HCT116 (cell line): ENCODE data around the gene ARHGAP10. TPM values are rescaled to one million over a fixed set of nuclear protein-coding genes. Genes with fewer than 3 reads are reported as not detected.

ENCODE experiments used
- ATAC-seq: fragments of 200-7000 bp; cut with Tn5 transposase; 2 replicates; pipeline ENCODE4 v1.9.1; 2020; ENCODE audit warnings: mild to moderate bottlenecking, moderate library complexity
- BruUV-seq: library from RNA; stranded (reverse); fragments of 400-500 nt; replicated peaks from 2 replicates; lab custom pipeline; 2021; lab: Mats Ljungman, UMichigan
- CTCF ChIA-PET: fragments of 300-600 bp; sonication (Branson Sonifier 250); formaldehyde crosslinking; loops from one replicate; lab custom pipeline; 2021; ENCODE audit warnings: antibody characterized with exemption; lab: Charles Lee
- POLR2A ChIA-PET: fragments of 300-600, 350-600 bp; sonication (Branson Sonifier 250); formaldehyde crosslinking; loops from one replicate; lab custom pipeline; 2021; ENCODE audit warnings: antibody characterized with exemption; lab: Charles Lee
- RAD21 ChIA-PET, 2 experiments: fragments of 300-600 bp; sonication (Branson Sonifier 250); formaldehyde crosslinking; loops; one replicate each; lab custom pipeline; 2023; ENCODE audit warnings: low total read pairs in 2 of 2; ENCODE audit not compliant: uncharacterized antibody in 2 of 2, unreplicated experiment in 2 of 2, low non-redundant PET in 1 of 2; lab: Charles Lee
- DNase-seq: peaks from one replicate; pipeline ENCODE4 v3.0.0-alpha.2; 2010; ENCODE audit warnings: low read depth, low spot score
- H2AFZ ChIP-seq: fragments of 200-600 bp; shearing (Covaris generic), sonication (generic); 2 replicates; pipeline ENCODE4 v1.6.1; 2017; ENCODE audit warnings: low read depth, mixed run types, mixed read lengths, antibody characterized with exemption, low read length; ENCODE audit not compliant: poor library complexity, severe bottlenecking
- H3K27ac ChIP-seq: 2 replicates; pipeline ENCODE4 v1.5.1; 2012; ENCODE audit warnings: low read depth, low read length
- H3K27me3 ChIP-seq: fragments of 200-600 bp; sonication (generic); 2 replicates; pipeline ENCODE4 v1.6.1; 2016; ENCODE audit warnings: mixed run types, low read length, mixed read lengths; ENCODE audit not compliant: insufficient read depth
- H3K36me3 ChIP-seq, 2 experiments: fragments of 200-500 bp in 1 of 2; fragments of 200-600 bp in 1 of 2; sonication (Bioruptor generic) in 1 of 2; sonication (generic) in 1 of 2; 2 replicates each; pipeline versions ENCODE4 v1.5.1 to v1.6.1; 2014 to 2016; ENCODE audit warnings: low read length in 2 of 2, inconsistent platforms in 1 of 2, mixed read lengths in 1 of 2, mixed run types in 1 of 2; ENCODE audit not compliant: insufficient read depth in 2 of 2, control insufficient read depth in 1 of 2
- H3K4me1 ChIP-seq, 2 experiments: fragments of 200-600 bp in 1 of 2; sonication (generic) in 1 of 2; 2 replicates each; pipeline versions ENCODE4 v1.5.1 to v1.6.1; 2012 to 2017; ENCODE audit warnings: low read length in 2 of 2, inconsistent platforms in 1 of 2, mild to moderate bottlenecking in 1 of 2, mixed read lengths in 1 of 2, mixed run types in 1 of 2, moderate library complexity in 1 of 2; ENCODE audit not compliant: insufficient read depth in 2 of 2, control insufficient read depth in 1 of 2
- H3K4me2 ChIP-seq: fragments of 200-600 bp; sonication (generic); 2 replicates; pipeline ENCODE4 v1.6.1; 2017; ENCODE audit warnings: mixed run types, low read length, mixed read lengths
- H3K4me3 ChIP-seq, 2 experiments: fragments of 200-600 bp in 1 of 2; sonication (generic) in 1 of 2; replicated peaks in 1 of 2; 2 replicates each; pipeline ENCODE4 v1.5.1; 2011 to 2016; ENCODE audit warnings: low read length in 2 of 2, control low read depth in 1 of 2, low read depth in 1 of 2, mild to moderate bottlenecking in 1 of 2, mixed read lengths in 1 of 2, mixed run types in 1 of 2
- H3K79me2 ChIP-seq: fragments of 200-600 bp; sonication (generic); 2 replicates; pipeline ENCODE4 v1.6.1; 2017; ENCODE audit warnings: mild to moderate bottlenecking, mixed run types, low read length, moderate library complexity, mixed read lengths; ENCODE audit not compliant: insufficient read depth
- H3K9ac ChIP-seq: fragments of 200-600 bp; sonication (generic); 2 replicates; pipeline ENCODE4 v1.6.1; 2016; ENCODE audit warnings: low read length, mixed read lengths
- H3K9me2 ChIP-seq: fragments of 200-600 bp; sonication (generic), shearing (Covaris generic); 2 replicates; pipeline ENCODE4 v1.6.1; 2017; ENCODE audit warnings: mixed run types, mild to moderate bottlenecking, moderate library complexity; ENCODE audit not compliant: insufficient read depth
- H3K9me3 ChIP-seq, 2 experiments: fragments of 200-500 bp in 1 of 2; fragments of 200-600 bp in 1 of 2; sonication (Bioruptor generic) in 1 of 2; sonication (generic) in 1 of 2; 2 replicates each; pipeline ENCODE4 v1.6.1; 2014 to 2017; ENCODE audit warnings: low read length in 2 of 2, mixed read lengths in 2 of 2, inconsistent platforms in 1 of 2, low read depth in 1 of 2, mild to moderate bottlenecking in 1 of 2, mixed run types in 1 of 2, moderate library complexity in 1 of 2; ENCODE audit not compliant: control insufficient read depth in 1 of 2, insufficient read depth in 1 of 2
- H4K20me1 ChIP-seq: fragments of 200-600 bp; sonication (generic), shearing (Covaris generic); 2 replicates; pipeline ENCODE4 v1.6.1; 2017; ENCODE audit warnings: mixed run types, mild to moderate bottlenecking, moderate library complexity; ENCODE audit not compliant: insufficient read depth
- CEBPB ChIP-seq: IDR thresholded peaks from 2 replicates; pipeline ENCODE4 v1.6.1; 2012; ENCODE audit warnings: low read depth
- EGR1 ChIP-seq: IDR thresholded peaks from 2 replicates; pipeline ENCODE4 v1.6.1; 2012; ENCODE audit warnings: low read depth
- POLR2AphosphoS5 ChIP-seq: IDR thresholded peaks from 2 replicates; pipeline ENCODE4 v1.6.1; 2011; ENCODE audit warnings: mild to moderate bottlenecking, low read depth, low read length, moderate library complexity
- SP1 ChIP-seq: IDR thresholded peaks from 2 replicates; pipeline ENCODE4 v1.6.1; 2012; ENCODE audit warnings: low read depth
- TCF7L2 ChIP-seq: IDR thresholded peaks from 2 replicates; pipeline ENCODE4 v1.7.0; 2011; ENCODE audit warnings: borderline replicate concordance, inconsistent platforms; ENCODE audit not compliant: insufficient read depth, insufficient read length; ENCODE audit errors: extremely low read depth
- ZFX ChIP-seq: fragments of 450-650 bp; IDR thresholded peaks from 2 replicates; pipeline ENCODE4 v1.6.1; 2017
- ZNF274 ChIP-seq: fragments of 200-500 bp; sonication (Bioruptor generic); IDR thresholded peaks from 2 replicates; pipeline ENCODE4 v1.6.1; 2014; ENCODE audit warnings: mild to moderate bottlenecking, low read depth, low read length, inconsistent platforms
- intact Hi-C: fragments of 100-400 bp; cut with micrococcal nuclease; formaldehyde crosslinking; loops from 2 replicates; pipeline ENCODE4 v1.10.0; 2022
- total RNA-seq: library from RNA; stranded (reverse); gene quantifications from one replicate; pipeline ENCODE4 v1.2.1, GENCODE V29; 2021; ENCODE audit not compliant: unreplicated experiment
- TF ChIP-seq, protein P1 (sequence below): IDR thresholded peaks from 2 replicates; pipeline ENCODE4 v1.6.1; 2012
- TF ChIP-seq, protein P2 (sequence below): IDR thresholded peaks from 2 replicates; pipeline ENCODE4 v1.6.1; 2012
- TF ChIP-seq, protein P3 (sequence below): IDR thresholded peaks from 2 replicates; pipeline ENCODE4 v1.6.1; 2011; ENCODE audit warnings: mild to moderate bottlenecking, low read length, moderate library complexity; ENCODE audit not compliant: insufficient replicate concordance; ENCODE audit errors: extremely low read depth
- TF ChIP-seq, protein P4 (sequence below), 3 experiments: fragments of 200-600 bp in 1 of 3; sonication (generic) in 1 of 3; IDR thresholded peaks in 2 of 3; conservative IDR thresholded peaks in 1 of 3; 2 replicates each; pipeline ENCODE4 v1.5.1; 2012 to 2017; ENCODE audit warnings: low read depth in 2 of 3, low read length in 2 of 3, antibody characterized with exemption in 1 of 3, borderline replicate concordance in 1 of 3, control low read depth in 1 of 3, mild to moderate bottlenecking in 1 of 3, mixed read lengths in 1 of 3, mixed run types in 1 of 3, moderate library complexity in 1 of 3; ENCODE audit not compliant: insufficient read depth in 1 of 3
- TF ChIP-seq, protein P5 (sequence below): IDR thresholded peaks from 2 replicates; pipeline ENCODE4 v1.6.1; 2012; ENCODE audit warnings: low read depth

ARHGAP10 gene
- total RNA-seq, 1 experiment from 2014 or later, result 24.7 TPM

DNA sequence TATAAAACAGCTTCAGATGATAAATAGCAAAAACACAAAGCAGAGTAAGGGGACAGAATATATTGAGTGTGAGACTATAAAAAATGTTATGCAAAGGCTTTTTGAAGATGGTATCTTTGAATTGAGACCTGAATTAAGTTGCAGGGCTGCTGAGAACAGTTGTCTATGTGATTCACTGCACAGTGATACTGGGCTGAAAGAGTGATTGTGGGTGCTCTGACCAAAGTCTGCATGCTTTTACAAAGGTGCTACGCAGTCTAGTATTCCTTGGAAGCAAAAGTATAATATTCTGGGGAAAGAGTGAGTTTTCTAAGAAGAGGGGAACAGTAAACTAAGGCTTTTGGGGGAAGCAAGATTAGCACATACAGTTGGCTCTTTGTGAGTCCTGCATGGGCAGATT, 234.0 kb downstream of the ARHGAP10 start:
- no peaks in the 10 kb centered on the region for H3K36me3 ChIP-seq
- no peaks in the 10 kb centered on the region for H3K79me2 ChIP-seq
- ATAC-seq (no peak), DNase-seq (no peak)
- no peaks in the 10 kb centered on the region for H3K4me1 ChIP-seq
- RAD21 ChIA-PET, result no interaction called here
- CTCF ChIA-PET, result interaction anchor here (1.0 kb wide), 1 partner anchor 18 kb away, joined by 3 read pairs; no protein-coding TSS in a partner anchor
- no peaks in the 10 kb centered on the region for H3K9me3 ChIP-seq
- no peaks in the 10 kb centered on the region; the same call in 1 of the 2 replicates for H4K20me1 ChIP-seq
- intact Hi-C loops, result no loop called here
- no peak overlapping the region for H3K9ac ChIP-seq
- no peak overlapping the region for H3K4me2 ChIP-seq
- no peak overlapping the region for H3K4me3 ChIP-seq
- no peak overlapping the region for H3K27ac ChIP-seq
- TF ChIP-seq ZNF274 (no peak), TCF7L2 (no peak), SP1 (no peak), POLR2AphosphoS5 (no peak), ZFX (no peak)
- TF ChIP-seq, protein P1, sequence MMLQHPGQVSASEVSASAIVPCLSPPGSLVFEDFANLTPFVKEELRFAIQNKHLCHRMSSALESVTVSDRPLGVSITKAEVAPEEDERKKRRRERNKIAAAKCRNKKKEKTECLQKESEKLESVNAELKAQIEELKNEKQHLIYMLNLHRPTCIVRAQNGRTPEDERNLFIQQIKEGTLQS, result no peak
- TF ChIP-seq, protein P2, sequence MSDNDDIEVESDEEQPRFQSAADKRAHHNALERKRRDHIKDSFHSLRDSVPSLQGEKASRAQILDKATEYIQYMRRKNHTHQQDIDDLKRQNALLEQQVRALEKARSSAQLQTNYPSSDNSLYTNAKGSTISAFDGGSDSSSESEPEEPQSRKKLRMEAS, result no peak
- no peaks in the 10 kb centered on the region for H3K9me2 ChIP-seq
- no peak overlapping the region for H2AFZ ChIP-seq
- no TSS peak for BruUV-seq
- POLR2A ChIA-PET, result no interaction called here
- H3K27me3 ChIP-seq, result no peaks in the 10 kb centered on the region

DNA sequence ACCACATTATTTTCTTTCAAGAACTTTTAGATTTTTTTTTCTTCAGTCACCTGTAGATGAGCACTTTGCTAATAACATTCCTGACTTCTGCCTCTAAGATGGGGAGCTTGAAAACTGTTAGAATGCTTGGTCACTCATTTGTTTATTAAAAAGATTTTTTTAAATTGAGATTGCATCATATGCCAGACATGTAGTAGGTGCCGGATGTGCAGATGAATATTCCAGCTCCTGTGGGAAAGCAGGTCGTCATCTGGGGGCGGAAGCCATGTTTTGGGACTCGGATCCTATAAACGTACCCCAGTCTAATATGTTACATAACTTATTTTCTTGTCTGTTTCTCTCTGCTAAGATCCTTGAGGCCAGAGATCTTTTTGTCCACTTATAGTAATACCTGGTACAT, 236.8 kb downstream of the ARHGAP10 start:
- Histone ChIP-seq H2AFZ (no peak overlapping the region), H3K4me1 (no peaks in the 10 kb centered on the region), H3K4me2 (no peak overlapping the region), H4K20me1 (no peaks in the 10 kb centered on the region; the same call in 1 of the 2 replicates), H3K9me2 (no peaks in the 10 kb centered on the region), H3K27ac (no peak overlapping the region), H3K9me3 (no peaks in the 10 kb centered on the region), H3K9ac (no peak overlapping the region), H3K27me3 (no peaks in the 10 kb centered on the region), H3K79me2 (no peaks in the 10 kb centered on the region), H3K36me3 (no peaks in the 10 kb centered on the region), H3K4me3 (no peak overlapping the region)
- intact Hi-C loops, result no loop called here
- BruUV-seq, result no TSS peak
- POLR2A ChIA-PET, result no interaction called here
- no peak for ATAC-seq
- no peak for DNase-seq
- RAD21 ChIA-PET, result no interaction called here
- CTCF ChIA-PET, result interaction anchor here (1.4 kb wide), 1 partner anchor 15 kb away, joined by 4 read pairs; no protein-coding TSS in a partner anchor
- TF ChIP-seq, protein P3, sequence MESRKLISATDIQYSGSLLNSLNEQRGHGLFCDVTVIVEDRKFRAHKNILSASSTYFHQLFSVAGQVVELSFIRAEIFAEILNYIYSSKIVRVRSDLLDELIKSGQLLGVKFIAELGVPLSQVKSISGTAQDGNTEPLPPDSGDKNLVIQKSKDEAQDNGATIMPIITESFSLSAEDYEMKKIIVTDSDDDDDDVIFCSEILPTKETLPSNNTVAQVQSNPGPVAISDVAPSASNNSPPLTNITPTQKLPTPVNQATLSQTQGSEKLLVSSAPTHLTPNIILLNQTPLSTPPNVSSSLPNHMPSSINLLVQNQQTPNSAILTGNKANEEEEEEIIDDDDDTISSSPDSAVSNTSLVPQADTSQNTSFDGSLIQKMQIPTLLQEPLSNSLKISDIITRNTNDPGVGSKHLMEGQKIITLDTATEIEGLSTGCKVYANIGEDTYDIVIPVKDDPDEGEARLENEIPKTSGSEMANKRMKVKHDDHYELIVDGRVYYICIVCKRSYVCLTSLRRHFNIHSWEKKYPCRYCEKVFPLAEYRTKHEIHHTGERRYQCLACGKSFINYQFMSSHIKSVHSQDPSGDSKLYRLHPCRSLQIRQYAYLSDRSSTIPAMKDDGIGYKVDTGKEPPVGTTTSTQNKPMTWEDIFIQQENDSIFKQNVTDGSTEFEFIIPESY, result no peak
- TF ChIP-seq, protein P4, sequence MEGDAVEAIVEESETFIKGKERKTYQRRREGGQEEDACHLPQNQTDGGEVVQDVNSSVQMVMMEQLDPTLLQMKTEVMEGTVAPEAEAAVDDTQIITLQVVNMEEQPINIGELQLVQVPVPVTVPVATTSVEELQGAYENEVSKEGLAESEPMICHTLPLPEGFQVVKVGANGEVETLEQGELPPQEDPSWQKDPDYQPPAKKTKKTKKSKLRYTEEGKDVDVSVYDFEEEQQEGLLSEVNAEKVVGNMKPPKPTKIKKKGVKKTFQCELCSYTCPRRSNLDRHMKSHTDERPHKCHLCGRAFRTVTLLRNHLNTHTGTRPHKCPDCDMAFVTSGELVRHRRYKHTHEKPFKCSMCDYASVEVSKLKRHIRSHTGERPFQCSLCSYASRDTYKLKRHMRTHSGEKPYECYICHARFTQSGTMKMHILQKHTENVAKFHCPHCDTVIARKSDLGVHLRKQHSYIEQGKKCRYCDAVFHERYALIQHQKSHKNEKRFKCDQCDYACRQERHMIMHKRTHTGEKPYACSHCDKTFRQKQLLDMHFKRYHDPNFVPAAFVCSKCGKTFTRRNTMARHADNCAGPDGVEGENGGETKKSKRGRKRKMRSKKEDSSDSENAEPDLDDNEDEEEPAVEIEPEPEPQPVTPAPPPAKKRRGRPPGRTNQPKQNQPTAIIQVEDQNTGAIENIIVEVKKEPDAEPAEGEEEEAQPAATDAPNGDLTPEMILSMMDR (IDR thresholded peaks at IDR 0.05 in 2 of 3, conservative IDR thresholded peaks at IDR 0.05 in 1 of 3; ENCODE audit: borderline replicate concordance in 1 of 3, insufficient read depth in 1 of 3, low read depth in 2 of 3, low read length in 2 of 3), result no peak
- no peak for TF ChIP-seq CEBPB
- TF ChIP-seq, protein P5, sequence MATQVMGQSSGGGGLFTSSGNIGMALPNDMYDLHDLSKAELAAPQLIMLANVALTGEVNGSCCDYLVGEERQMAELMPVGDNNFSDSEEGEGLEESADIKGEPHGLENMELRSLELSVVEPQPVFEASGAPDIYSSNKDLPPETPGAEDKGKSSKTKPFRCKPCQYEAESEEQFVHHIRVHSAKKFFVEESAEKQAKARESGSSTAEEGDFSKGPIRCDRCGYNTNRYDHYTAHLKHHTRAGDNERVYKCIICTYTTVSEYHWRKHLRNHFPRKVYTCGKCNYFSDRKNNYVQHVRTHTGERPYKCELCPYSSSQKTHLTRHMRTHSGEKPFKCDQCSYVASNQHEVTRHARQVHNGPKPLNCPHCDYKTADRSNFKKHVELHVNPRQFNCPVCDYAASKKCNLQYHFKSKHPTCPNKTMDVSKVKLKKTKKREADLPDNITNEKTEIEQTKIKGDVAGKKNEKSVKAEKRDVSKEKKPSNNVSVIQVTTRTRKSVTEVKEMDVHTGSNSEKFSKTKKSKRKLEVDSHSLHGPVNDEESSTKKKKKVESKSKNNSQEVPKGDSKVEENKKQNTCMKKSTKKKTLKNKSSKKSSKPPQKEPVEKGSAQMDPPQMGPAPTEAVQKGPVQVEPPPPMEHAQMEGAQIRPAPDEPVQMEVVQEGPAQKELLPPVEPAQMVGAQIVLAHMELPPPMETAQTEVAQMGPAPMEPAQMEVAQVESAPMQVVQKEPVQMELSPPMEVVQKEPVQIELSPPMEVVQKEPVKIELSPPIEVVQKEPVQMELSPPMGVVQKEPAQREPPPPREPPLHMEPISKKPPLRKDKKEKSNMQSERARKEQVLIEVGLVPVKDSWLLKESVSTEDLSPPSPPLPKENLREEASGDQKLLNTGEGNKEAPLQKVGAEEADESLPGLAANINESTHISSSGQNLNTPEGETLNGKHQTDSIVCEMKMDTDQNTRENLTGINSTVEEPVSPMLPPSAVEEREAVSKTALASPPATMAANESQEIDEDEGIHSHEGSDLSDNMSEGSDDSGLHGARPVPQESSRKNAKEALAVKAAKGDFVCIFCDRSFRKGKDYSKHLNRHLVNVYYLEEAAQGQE, result no peak
- TF ChIP-seq EGR1, result no peak
- no peak for TF ChIP-seq ZFX
